H1 (cell line): ENCODE data around the gene PARD3.

ENCODE experiments used
- CHD2 ChIP-seq: IDR thresholded peaks from 2 replicates; pipeline ENCODE4 v1.6.1; 2012; ENCODE audit warnings: low read length, improper control_type of control experiment
- EP300 ChIP-seq, 2 experiments: IDR thresholded peaks; 1 replicate in 1 of 2; 2 replicates in 1 of 2; pipeline ENCODE4 v1.6.1; 2011 to 2012; ENCODE audit warnings: low read depth in 2 of 2, low read length in 2 of 2, mild to moderate bottlenecking in 2 of 2, borderline replicate concordance in 1 of 2, inconsistent platforms in 1 of 2, moderate library complexity in 1 of 2
- EZH2 ChIP-seq: fragments of 200-600 bp; sonication (generic); IDR thresholded peaks from 2 replicates; pipeline ENCODE4 v1.7.1; 2012; ENCODE audit warnings: low read depth, mild to moderate bottlenecking, moderate library complexity, low read length, inconsistent platforms; ENCODE audit not compliant: severe bottlenecking
- GABPA ChIP-seq: IDR thresholded peaks from 2 replicates; pipeline ENCODE4 v1.6.1; 2011; ENCODE audit warnings: mild to moderate bottlenecking, low read length, moderate library complexity, borderline replicate concordance; ENCODE audit not compliant: insufficient read depth
- JUN ChIP-seq: IDR thresholded peaks from 2 replicates; pipeline ENCODE4 v1.6.1; 2011; ENCODE audit warnings: low read depth, mild to moderate bottlenecking, improper control_type of control experiment, low read length
- POLR2A ChIP-seq, 2 experiments: IDR thresholded peaks; 1 replicate in 1 of 2; 2 replicates in 1 of 2; pipeline ENCODE4 v1.6.1; 2011; ENCODE audit warnings: low read depth in 2 of 2, low read length in 2 of 2, mild to moderate bottlenecking in 2 of 2; ENCODE audit errors: control extremely low read depth in 1 of 2
- SRF ChIP-seq: IDR thresholded peaks from 2 replicates; pipeline ENCODE4 v1.6.1; 2011; ENCODE audit warnings: mild to moderate bottlenecking, low read depth, low read length, moderate library complexity
- TBP ChIP-seq: IDR thresholded peaks from 2 replicates; pipeline ENCODE4 v1.6.1; 2011; ENCODE audit warnings: low read depth, low read length, improper control_type of control experiment
- ZNF274 ChIP-seq: IDR thresholded peaks from 2 replicates; pipeline ENCODE4 v1.7.0; 2012; ENCODE audit warnings: low read length, borderline replicate concordance; ENCODE audit errors: extremely low read depth
- TF ChIP-seq, protein P1 (sequence below), 3 experiments: IDR thresholded peaks; 1 replicate in 2 of 3; 2 replicates in 1 of 3; pipeline versions ENCODE4 v1.5.1 to v1.6.1; 2011; ENCODE audit warnings: low read length in 3 of 3, mild to moderate bottlenecking in 3 of 3, inconsistent platforms in 2 of 3, low read depth in 1 of 3, moderate library complexity in 1 of 3; ENCODE audit not compliant: insufficient read depth in 1 of 3; ENCODE audit errors: control extremely low read depth in 1 of 3
- TF ChIP-seq, protein P2 (sequence below): IDR thresholded peaks from 2 replicates; pipeline ENCODE4 v1.6.1; 2012; ENCODE audit warnings: low read length, inconsistent platforms

DNA sequence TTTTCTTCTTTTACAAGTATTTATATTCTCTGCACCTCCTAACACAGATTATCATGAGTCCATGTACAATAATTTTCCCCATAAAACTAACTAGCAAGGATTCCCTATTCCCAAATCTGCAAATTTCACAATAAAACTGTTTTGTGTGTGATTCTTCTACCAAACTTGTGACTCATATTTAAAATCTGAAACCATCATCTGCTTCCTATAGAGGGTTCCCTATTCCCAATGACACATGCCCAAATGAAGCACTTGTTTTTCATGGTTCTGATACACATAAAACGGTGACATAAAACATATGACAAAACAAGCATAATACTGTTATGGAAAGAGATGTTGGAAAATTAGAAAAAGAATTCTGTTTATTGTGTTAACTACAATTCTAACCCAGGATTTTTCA lies 657.6 kb downstream of the PARD3 start:
- TF ChIP-seq TBP (no peak), ZNF274 (no peak), POLR2A (IDR thresholded peaks at IDR 0.05; ENCODE audit: control extremely low read depth in 1 of 2, low read depth in 2 of 2, low read length in 2 of 2) (no peak), CHD2 (no peak), SRF (no peak), EZH2 (no peak), GABPA (no peak), JUN (no peak), EP300 (IDR thresholded peaks at IDR 0.05; ENCODE audit: borderline replicate concordance in 1 of 2, low read depth in 2 of 2, low read length in 2 of 2) (no peak)
- TF ChIP-seq, protein P1, sequence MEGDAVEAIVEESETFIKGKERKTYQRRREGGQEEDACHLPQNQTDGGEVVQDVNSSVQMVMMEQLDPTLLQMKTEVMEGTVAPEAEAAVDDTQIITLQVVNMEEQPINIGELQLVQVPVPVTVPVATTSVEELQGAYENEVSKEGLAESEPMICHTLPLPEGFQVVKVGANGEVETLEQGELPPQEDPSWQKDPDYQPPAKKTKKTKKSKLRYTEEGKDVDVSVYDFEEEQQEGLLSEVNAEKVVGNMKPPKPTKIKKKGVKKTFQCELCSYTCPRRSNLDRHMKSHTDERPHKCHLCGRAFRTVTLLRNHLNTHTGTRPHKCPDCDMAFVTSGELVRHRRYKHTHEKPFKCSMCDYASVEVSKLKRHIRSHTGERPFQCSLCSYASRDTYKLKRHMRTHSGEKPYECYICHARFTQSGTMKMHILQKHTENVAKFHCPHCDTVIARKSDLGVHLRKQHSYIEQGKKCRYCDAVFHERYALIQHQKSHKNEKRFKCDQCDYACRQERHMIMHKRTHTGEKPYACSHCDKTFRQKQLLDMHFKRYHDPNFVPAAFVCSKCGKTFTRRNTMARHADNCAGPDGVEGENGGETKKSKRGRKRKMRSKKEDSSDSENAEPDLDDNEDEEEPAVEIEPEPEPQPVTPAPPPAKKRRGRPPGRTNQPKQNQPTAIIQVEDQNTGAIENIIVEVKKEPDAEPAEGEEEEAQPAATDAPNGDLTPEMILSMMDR (IDR thresholded peaks at IDR 0.05; ENCODE audit: control extremely low read depth in 1 of 3, insufficient read depth in 1 of 3, low read depth in 1 of 3, low read length in 3 of 3): no peak
- TF ChIP-seq, protein P2, sequence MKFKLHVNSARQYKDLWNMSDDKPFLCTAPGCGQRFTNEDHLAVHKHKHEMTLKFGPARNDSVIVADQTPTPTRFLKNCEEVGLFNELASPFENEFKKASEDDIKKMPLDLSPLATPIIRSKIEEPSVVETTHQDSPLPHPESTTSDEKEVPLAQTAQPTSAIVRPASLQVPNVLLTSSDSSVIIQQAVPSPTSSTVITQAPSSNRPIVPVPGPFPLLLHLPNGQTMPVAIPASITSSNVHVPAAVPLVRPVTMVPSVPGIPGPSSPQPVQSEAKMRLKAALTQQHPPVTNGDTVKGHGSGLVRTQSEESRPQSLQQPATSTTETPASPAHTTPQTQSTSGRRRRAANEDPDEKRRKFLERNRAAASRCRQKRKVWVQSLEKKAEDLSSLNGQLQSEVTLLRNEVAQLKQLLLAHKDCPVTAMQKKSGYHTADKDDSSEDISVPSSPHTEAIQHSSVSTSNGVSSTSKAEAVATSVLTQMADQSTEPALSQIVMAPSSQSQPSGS: no peak
